Osteoblast (primary cell): ENCODE data around the gene MEI4. TPM values are rescaled to one million over a fixed set of nuclear protein-coding genes. Genes with fewer than 3 reads are reported as not detected.

Source experiments
- DNase-seq: peaks from one replicate; pipeline ENCODE4 v3.0.0; 2011; ENCODE audit warnings: low spot score, mixed read lengths; ENCODE audit not compliant: insufficient read length; ENCODE audit errors: missing footprints
- H2AFZ ChIP-seq: 2 replicates; pipeline ENCODE4 v1.6.0; 2011; ENCODE audit warnings: mild to moderate bottlenecking, low read length
- H3K27ac ChIP-seq: 2 replicates; pipeline ENCODE4 v1.5.1; 2011; ENCODE audit warnings: mild to moderate bottlenecking, low read depth, low read length, moderate library complexity
- H3K27me3 ChIP-seq: 2 replicates; pipeline ENCODE4 v1.6.0; 2012; ENCODE audit warnings: mild to moderate bottlenecking, control low read depth, inconsistent platforms, low read length, moderate library complexity; ENCODE audit not compliant: insufficient read depth
- H3K36me3 ChIP-seq: 2 replicates; pipeline ENCODE4 v1.5.1; 2011; ENCODE audit warnings: mild to moderate bottlenecking, low read length, control low read depth, moderate library complexity; ENCODE audit not compliant: insufficient read depth
- H3K4me1 ChIP-seq: 2 replicates; pipeline ENCODE4 v1.5.1; 2011; ENCODE audit warnings: mild to moderate bottlenecking, low read length, control low read depth, moderate library complexity; ENCODE audit not compliant: insufficient read depth
- H3K4me2 ChIP-seq: 2 replicates; pipeline ENCODE4 v1.6.0; 2011; ENCODE audit warnings: mild to moderate bottlenecking, low read length; ENCODE audit not compliant: insufficient read depth
- H3K4me3 ChIP-seq: fragments of 200-600 bp; sonication (generic); 3 replicates; pipeline ENCODE4 v1.5.1; 2012; ENCODE audit warnings: mild to moderate bottlenecking, low read length, inconsistent platforms; ENCODE audit not compliant: insufficient read depth
- H3K79me2 ChIP-seq: 2 replicates; pipeline ENCODE4 v1.6.0; 2012; ENCODE audit warnings: mild to moderate bottlenecking, low read length, control low read depth, inconsistent platforms; ENCODE audit not compliant: insufficient read depth
- H3K9me3 ChIP-seq: 2 replicates; pipeline ENCODE4 v1.5.1; 2011; ENCODE audit warnings: low read depth, low read length, control low read depth
- H4K20me1 ChIP-seq: 2 replicates; pipeline ENCODE4 v1.6.0; 2012; ENCODE audit warnings: mild to moderate bottlenecking, low read length, control low read depth; ENCODE audit not compliant: insufficient read depth
- total RNA-seq: library from RNA; depleted of rRNA; stranded (reverse); fragments of >200 nt; gene quantifications from 2 replicates; pipeline ENCODE4 v1.2.3, GENCODE V29; 2012
- TF ChIP-seq, protein P1 (sequence below): IDR thresholded peaks from 2 replicates; pipeline ENCODE4 v1.5.1; 2011; ENCODE audit warnings: mild to moderate bottlenecking, low read depth, low read length, moderate library complexity; ENCODE audit errors: extremely low read depth

Gene MEI4
- total RNA-seq, 1 donor = not detected

DNA sequence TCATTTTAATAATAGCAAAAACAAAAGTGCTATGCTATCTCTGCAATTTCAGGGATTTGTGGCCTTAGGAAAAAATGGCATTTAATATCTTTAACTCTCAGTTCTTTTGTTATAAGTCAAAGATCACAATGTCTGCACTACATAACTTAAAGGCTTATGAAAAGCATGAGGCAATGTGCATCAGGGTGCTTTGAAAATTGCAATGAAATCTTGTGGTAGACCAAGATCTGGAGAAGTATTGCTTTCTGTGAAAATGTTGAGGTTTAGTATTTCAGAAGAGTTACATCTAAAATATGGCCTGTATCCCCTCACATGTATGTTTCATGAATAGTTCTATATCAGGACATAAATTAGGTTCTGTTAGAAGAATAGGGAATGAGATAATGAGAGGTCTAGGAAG, 200.6 kb downstream of the MEI4 start:
- H4K20me1 ChIP-seq = no peaks in the 10 kb centered on the region
- H3K27ac ChIP-seq = no peak overlapping the region
- DNase-seq = no peak
- no peaks in the 10 kb centered on the region for H3K4me1 ChIP-seq
- TF ChIP-seq, protein P1, sequence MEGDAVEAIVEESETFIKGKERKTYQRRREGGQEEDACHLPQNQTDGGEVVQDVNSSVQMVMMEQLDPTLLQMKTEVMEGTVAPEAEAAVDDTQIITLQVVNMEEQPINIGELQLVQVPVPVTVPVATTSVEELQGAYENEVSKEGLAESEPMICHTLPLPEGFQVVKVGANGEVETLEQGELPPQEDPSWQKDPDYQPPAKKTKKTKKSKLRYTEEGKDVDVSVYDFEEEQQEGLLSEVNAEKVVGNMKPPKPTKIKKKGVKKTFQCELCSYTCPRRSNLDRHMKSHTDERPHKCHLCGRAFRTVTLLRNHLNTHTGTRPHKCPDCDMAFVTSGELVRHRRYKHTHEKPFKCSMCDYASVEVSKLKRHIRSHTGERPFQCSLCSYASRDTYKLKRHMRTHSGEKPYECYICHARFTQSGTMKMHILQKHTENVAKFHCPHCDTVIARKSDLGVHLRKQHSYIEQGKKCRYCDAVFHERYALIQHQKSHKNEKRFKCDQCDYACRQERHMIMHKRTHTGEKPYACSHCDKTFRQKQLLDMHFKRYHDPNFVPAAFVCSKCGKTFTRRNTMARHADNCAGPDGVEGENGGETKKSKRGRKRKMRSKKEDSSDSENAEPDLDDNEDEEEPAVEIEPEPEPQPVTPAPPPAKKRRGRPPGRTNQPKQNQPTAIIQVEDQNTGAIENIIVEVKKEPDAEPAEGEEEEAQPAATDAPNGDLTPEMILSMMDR = no peak
- no peaks in the 10 kb centered on the region for H3K79me2 ChIP-seq
- H2AFZ ChIP-seq = no peak overlapping the region
- H3K9me3 ChIP-seq = no peaks in the 10 kb centered on the region
- H3K4me3 ChIP-seq = no peak overlapping the region
- H3K4me2 ChIP-seq = no peak overlapping the region
- no peaks in the 10 kb centered on the region for H3K36me3 ChIP-seq
- no peaks in the 10 kb centered on the region for H3K27me3 ChIP-seq

DNA sequence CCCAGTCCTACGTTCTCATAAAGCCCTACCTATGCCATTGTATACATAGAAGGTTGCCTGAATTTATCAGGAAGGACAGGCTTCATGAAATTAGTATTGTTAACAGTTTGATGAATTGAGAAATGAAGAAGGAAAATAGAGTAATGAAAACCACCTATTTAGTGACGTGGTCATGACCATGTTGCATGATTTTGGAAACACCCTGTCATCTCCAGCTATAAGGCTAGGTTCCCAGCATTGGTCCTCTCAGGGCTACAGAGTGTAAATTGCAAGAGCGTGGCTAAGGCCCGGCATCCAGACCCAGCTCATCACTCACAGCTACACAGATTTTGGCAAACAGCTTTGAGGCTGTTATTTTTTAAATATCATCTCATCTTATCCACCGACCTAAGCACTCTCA, 203.6 kb downstream of the MEI4 start:
- no peak for DNase-seq
- Histone ChIP-seq H3K36me3 (no peaks in the 10 kb centered on the region), H3K27me3 (no peaks in the 10 kb centered on the region), H3K79me2 (no peaks in the 10 kb centered on the region), H3K27ac (no peak overlapping the region), H3K4me1 (no peaks in the 10 kb centered on the region), H2AFZ (no peak overlapping the region), H4K20me1 (no peaks in the 10 kb centered on the region), H3K4me3 (no peak overlapping the region), H3K9me3 (no peaks in the 10 kb centered on the region), H3K4me2 (no peak overlapping the region)
- TF ChIP-seq, protein P1 = no peak

DNA sequence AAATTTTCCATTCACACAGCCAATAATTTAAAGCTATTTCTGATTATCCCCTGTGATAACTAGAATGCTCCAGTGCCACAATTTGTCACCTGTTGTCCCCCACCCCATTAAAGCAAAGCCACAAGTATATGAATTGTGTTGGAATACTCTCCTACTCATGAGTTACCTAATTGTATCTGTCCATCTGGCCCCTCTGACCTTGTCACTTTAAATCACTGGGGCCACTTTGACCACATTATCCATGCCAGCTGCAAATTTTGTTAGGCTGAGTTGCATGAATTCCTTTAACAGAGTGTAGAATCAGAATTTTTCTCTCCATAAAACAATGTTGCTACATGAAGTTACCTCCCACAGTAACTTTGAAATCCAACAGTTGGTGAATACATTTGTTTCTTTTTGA, 204.6 kb downstream of the MEI4 start:
- H3K4me2 ChIP-seq = no peak overlapping the region
- H3K4me1 ChIP-seq = no peaks in the 10 kb centered on the region
- no peaks in the 10 kb centered on the region for H3K9me3 ChIP-seq
- H3K27ac ChIP-seq = no peak overlapping the region
- TF ChIP-seq, protein P1 = no peak
- no peak overlapping the region for H3K4me3 ChIP-seq
- no peaks in the 10 kb centered on the region for H4K20me1 ChIP-seq
- H3K79me2 ChIP-seq = no peaks in the 10 kb centered on the region
- H3K36me3 ChIP-seq = no peaks in the 10 kb centered on the region
- H3K27me3 ChIP-seq = no peaks in the 10 kb centered on the region
- no peak overlapping the region for H2AFZ ChIP-seq
- no peak for DNase-seq

DNA sequence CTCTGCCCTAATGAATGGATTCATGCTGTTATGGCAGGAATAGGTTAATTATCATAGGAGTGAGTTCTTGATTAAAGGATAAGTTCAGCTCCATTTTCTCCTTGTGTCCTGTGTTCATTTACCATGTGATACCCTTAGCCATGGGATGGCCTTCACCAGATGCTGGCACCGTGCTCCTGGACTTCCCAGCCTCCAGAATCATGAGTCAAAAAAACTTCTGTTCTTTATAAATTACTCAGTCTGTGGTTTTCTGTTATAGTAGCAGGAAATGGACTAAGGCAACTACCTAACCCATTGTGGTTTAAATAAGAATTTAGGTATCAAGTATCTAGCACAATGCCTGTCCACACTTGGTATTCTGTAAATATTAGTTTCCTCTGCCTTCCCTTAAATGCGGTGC, 223.5 kb downstream of the MEI4 start:
- H3K27ac ChIP-seq = no peak overlapping the region
- TF ChIP-seq, protein P1 = no peak
- no peak for DNase-seq
- H4K20me1 ChIP-seq = no peaks in the 10 kb centered on the region
- no peaks in the 10 kb centered on the region for H3K4me1 ChIP-seq
- no peaks in the 10 kb centered on the region for H3K79me2 ChIP-seq
- H3K27me3 ChIP-seq = no peaks in the 10 kb centered on the region
- H3K4me2 ChIP-seq = no peak overlapping the region
- no peaks in the 10 kb centered on the region for H3K9me3 ChIP-seq
- no peaks in the 10 kb centered on the region for H3K36me3 ChIP-seq
- no peak overlapping the region for H3K4me3 ChIP-seq
- no peak overlapping the region for H2AFZ ChIP-seq
